A549 (cell line): ENCODE measurements around the gene MARCHF6. TPM values are rescaled to one million over a fixed set of nuclear protein-coding genes. Genes with fewer than 3 reads are reported as not detected.

Source experiments
- ATAC-seq, 2 experiments: fragments of 200-7000 bp in 1 of 2; fragments of >200 bp in 1 of 2; cut with Nextera tagmentation in 1 of 2; cut with Tn5 transposase in 1 of 2; 3 replicates each; pipeline versions ENCODE4 v1.8.0 to v1.9.1; 2018 to 2020; ENCODE audit warnings: mild to moderate bottlenecking in 1 of 2, moderate library complexity in 1 of 2
- CTCF ChIA-PET: fragments of 300-600 bp; sonication (Branson Sonifier 250); formaldehyde crosslinking; extraction: SDS; loops from one replicate; lab custom pipeline; 2021; ENCODE audit warnings: antibody characterized with exemption, inconsistent platforms; lab: Yijun Ruan, JAX
- POLR2A ChIA-PET: fragments of 350-600 bp; formaldehyde crosslinking; extraction: SDS; loops from one replicate; lab custom pipeline; 2021; ENCODE audit warnings: antibody characterized with exemption, inconsistent platforms; lab: Yijun Ruan, JAX
- DNase-seq, 2 experiments: peaks; one replicate each; pipeline versions ENCODE4 v3.0.0 to v3.0.0-alpha.2; 2011 to 2016; ENCODE audit warnings: low read depth in 1 of 2, low spot score in 1 of 2
- FAIRE-seq: peaks from 2 replicates; lab custom pipeline; 2011; peaks lifted over from hg19 to GRCh38; lab: Jason Lieb, UNC
- H3K27ac ChIP-seq, 2 experiments: fragments of >200 bp; sonication (Bioruptor Twin); formaldehyde crosslinking; 3 replicates each; pipeline ENCODE4 v1.5.1; 2016 to 2017
- H3K4me1 ChIP-seq: fragments of >200 bp; sonication (Bioruptor Twin); formaldehyde crosslinking; 3 replicates; pipeline ENCODE4 v1.6.1; 2016
- H3K4me2 ChIP-seq: fragments of >200 bp; sonication (Bioruptor Twin); formaldehyde crosslinking; 3 replicates; pipeline ENCODE4 v1.6.1; 2016
- H3K4me3 ChIP-seq: fragments of >200 bp; sonication (Bioruptor Twin); formaldehyde crosslinking; 3 replicates; pipeline ENCODE4 v1.5.1; 2016
- H3K9me3 ChIP-seq: fragments of >200 bp; sonication (Bioruptor Twin); formaldehyde crosslinking; 3 replicates; pipeline ENCODE4 v1.6.1; 2016
- BHLHE40 ChIP-seq: IDR thresholded peaks from 2 replicates; pipeline ENCODE4 v1.6.1; 2012; ENCODE audit warnings: low read depth, low read length, inconsistent platforms
- CBX2 ChIP-seq: fragments of 200-600 bp; sonication (generic); IDR thresholded peaks from 2 replicates; pipeline ENCODE4 v1.6.1; 2016; ENCODE audit warnings: low read depth, mild to moderate bottlenecking, borderline replicate concordance
- CTCF ChIP-seq: fragments of >200 bp; sonication (Bioruptor Twin); formaldehyde crosslinking; IDR thresholded peaks from 3 replicates; pipeline ENCODE4 v1.5.1; 2016
- MAFK ChIP-seq: fragments of 450-650 bp; IDR thresholded peaks from 2 replicates; pipeline ENCODE4 v1.6.1; 2014; ENCODE audit not compliant: partially characterized antibody
- MYC ChIP-seq: IDR thresholded peaks from 2 replicates; pipeline ENCODE4 v1.6.1; 2012; ENCODE audit warnings: mild to moderate bottlenecking, inconsistent platforms, low read length, improper control_type of control experiment, borderline replicate concordance
- PHF8 ChIP-seq: fragments of 200-600 bp; sonication (generic); IDR thresholded peaks from 2 replicates; pipeline ENCODE4 v1.6.1; 2016; ENCODE audit warnings: low read depth, mild to moderate bottlenecking, antibody characterized with exemption, moderate library complexity, borderline replicate concordance
- WGBS: methylation state at CpG from one replicate; pipeline ENCODE4 v1.1.6; 2017; ENCODE audit errors: missing lambda C conversion rate; 5-methylcytosine and 5-hydroxymethylcytosine counted together
- polyA plus RNA-seq, 4 experiments: library from polyadenylated mRNA; depleted of rRNA in 3 of 4; stranded (reverse); fragments of >200 nt; fragmentation: RNase III in 1 of 4; extraction: RNeasy Plus Mini Kit Qiagen cat#74134 plus additional on column Dnase treatment in 1 of 4; gene quantifications; 2 replicates in 3 of 4; 3 replicates in 1 of 4; pipeline ENCODE4 v1.2.3, GENCODE V29; 2011 to 2017
- TF ChIP-seq, protein P1 (sequence below): fragments of 200-600 bp; sonication (generic); IDR thresholded peaks from 2 replicates; pipeline ENCODE4 v1.6.1; 2016; ENCODE audit warnings: antibody characterized with exemption, mild to moderate bottlenecking, moderate library complexity
- TF ChIP-seq, protein P2 (sequence below): fragments of 250-450 bp; sonication (Bioruptor Pico); IDR thresholded peaks from 2 replicates; pipeline ENCODE4 v1.5.0; 2020; ENCODE audit warnings: low read depth, mild to moderate bottlenecking, moderate library complexity

The MARCHF6 gene
- polyA plus RNA-seq, 2 of the 4 experiments (the other 2 are of a cell fraction), result 48.7 to 119 TPM

GRCh38 chr5:10365782-10366181, 12.3 kb downstream of the MARCHF6 start:
- FAIRE-seq, result no peak
- ATAC-seq, result no peak
- H3K4me3 ChIP-seq, result no peak overlapping the region
- no peaks in the 10 kb centered on the region for H3K9me3 ChIP-seq
- ChIA-PET CTCF (interaction anchor here (1.4 to 2.5 kb wide), 2 partner anchors 8 to 82 kb away, joined by 8 to 12 read pairs; no protein-coding TSS in a partner anchor), POLR2A (interaction anchor here (1.2 kb wide), 1 partner anchor 12 kb away, joined by 4 read pairs; the partner anchor contains the start of gene MARCHF6)
- 91% methylated on average over 7 of the region's 7 CpGs for whole genome bisulfite sequencing
- DNase-seq, result no peak
- peaks cover 22% of the 10 kb centered on the region for H3K4me1 ChIP-seq
- TF ChIP-seq, protein P1, sequence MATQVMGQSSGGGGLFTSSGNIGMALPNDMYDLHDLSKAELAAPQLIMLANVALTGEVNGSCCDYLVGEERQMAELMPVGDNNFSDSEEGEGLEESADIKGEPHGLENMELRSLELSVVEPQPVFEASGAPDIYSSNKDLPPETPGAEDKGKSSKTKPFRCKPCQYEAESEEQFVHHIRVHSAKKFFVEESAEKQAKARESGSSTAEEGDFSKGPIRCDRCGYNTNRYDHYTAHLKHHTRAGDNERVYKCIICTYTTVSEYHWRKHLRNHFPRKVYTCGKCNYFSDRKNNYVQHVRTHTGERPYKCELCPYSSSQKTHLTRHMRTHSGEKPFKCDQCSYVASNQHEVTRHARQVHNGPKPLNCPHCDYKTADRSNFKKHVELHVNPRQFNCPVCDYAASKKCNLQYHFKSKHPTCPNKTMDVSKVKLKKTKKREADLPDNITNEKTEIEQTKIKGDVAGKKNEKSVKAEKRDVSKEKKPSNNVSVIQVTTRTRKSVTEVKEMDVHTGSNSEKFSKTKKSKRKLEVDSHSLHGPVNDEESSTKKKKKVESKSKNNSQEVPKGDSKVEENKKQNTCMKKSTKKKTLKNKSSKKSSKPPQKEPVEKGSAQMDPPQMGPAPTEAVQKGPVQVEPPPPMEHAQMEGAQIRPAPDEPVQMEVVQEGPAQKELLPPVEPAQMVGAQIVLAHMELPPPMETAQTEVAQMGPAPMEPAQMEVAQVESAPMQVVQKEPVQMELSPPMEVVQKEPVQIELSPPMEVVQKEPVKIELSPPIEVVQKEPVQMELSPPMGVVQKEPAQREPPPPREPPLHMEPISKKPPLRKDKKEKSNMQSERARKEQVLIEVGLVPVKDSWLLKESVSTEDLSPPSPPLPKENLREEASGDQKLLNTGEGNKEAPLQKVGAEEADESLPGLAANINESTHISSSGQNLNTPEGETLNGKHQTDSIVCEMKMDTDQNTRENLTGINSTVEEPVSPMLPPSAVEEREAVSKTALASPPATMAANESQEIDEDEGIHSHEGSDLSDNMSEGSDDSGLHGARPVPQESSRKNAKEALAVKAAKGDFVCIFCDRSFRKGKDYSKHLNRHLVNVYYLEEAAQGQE, result no peak
- no peak for TF ChIP-seq PHF8
- TF ChIP-seq, all 56 proteins: peak for 0
- H3K4me2 ChIP-seq, result peak overlapping the region; percentile 58; the same call in 2 of the 3 replicates
- no peak overlapping the region for H3K27ac ChIP-seq

GRCh38 chr5:10366310-10367272, 13.1 kb downstream of the MARCHF6 start:
- CTCF ChIA-PET, result interaction anchor here (0.9 to 2.9 kb wide), 5 partner anchors 9 to 86 kb away, joined by 3 to 12 read pairs (median 8); no protein-coding TSS in a partner anchor
- TF ChIP-seq CBX2 (no peak), BHLHE40 (no peak), MAFK (peak; percentile 46), MYC (no peak), CTCF (no peak)
- TF ChIP-seq, protein P1, result no peak
- TF ChIP-seq, protein P2, sequence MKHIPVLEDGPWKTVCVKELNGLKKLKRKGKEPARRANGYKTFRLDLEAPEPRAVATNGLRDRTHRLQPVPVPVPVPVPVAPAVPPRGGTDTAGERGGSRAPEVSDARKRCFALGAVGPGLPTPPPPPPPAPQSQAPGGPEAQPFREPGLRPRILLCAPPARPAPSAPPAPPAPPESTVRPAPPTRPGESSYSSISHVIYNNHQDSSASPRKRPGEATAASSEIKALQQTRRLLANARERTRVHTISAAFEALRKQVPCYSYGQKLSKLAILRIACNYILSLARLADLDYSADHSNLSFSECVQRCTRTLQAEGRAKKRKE, result no peak
- peak in 1 of 2 experiments; percentile 56 for DNase-seq
- WGBS, result 46% methylated on average over 11 of the region's 11 CpGs
- no peak for FAIRE-seq
- Histone ChIP-seq H3K4me2 (peak overlapping the region; percentile 58), H3K9me3 (no peaks in the 10 kb centered on the region), H3K4me1 (peaks cover 24% of the 10 kb centered on the region), H3K27ac (peak overlapping the region in 1 of 2 experiments; percentile 32; a peak in 1 of 6 replicates), H3K4me3 (no peak overlapping the region)
- ATAC-seq, result peak in 1 of 2 experiments; percentile 58; a peak in 3 of 6 replicates
- POLR2A ChIA-PET, result interaction anchor here (1.2 to 1.9 kb wide), 2 partner anchors 13 kb away, joined by 4 to 12 read pairs; partner anchors contain the start of gene MARCHF6
